ENCODE measurements around the gene MOCS2. TPM values are rescaled to one million over a fixed set of nuclear protein-coding genes. Genes with fewer than 3 reads are reported as not detected.

MOCS2 gene
- total RNA-seq: 10 to 100 TPM; 64.5 to 80.0 TPM

GRCh38 chr5:53109443-53110127 lies at the start of gene MOCS2:
TSS of gene MOCS2 (minus strand) at chr5:53109757. CDS start at chr5:53107174, 2,583 bp downstream.
- TF ChIP-seq CTCF (IDR thresholded peaks at IDR 0.05): peak in 1 of 2 donors; percentile 19
- Histone ChIP-seq H3K27me3 (no peaks in the 10 kb centered on the region), H3K4me3 (peak within 1 kb of the TSS; percentile 67 to 88), H3K36me3 (no peaks in the 10 kb centered on the region), H3K4me1 (peaks cover 0 to 24% of the 10 kb centered on the region in 2 donors), H3K27ac (peak within 1 kb of the TSS; percentile 74 to 90), H3K9me3 (no peaks in the 10 kb centered on the region)
- peak; percentile 85 for DNase-seq (ENCODE audit: low spot score)

- Histone ChIP-seq H3K27ac (no peak overlapping the region), H3K36me3 (no peaks in the 10 kb centered on the region), H3K27me3 (no peaks in the 10 kb centered on the region), H3K9me3 (no peaks in the 10 kb centered on the region), H3K4me3 (no peak overlapping the region), H3K4me1 (no peaks in the 10 kb centered on the region)
- TF ChIP-seq CTCF (IDR thresholded peaks at IDR 0.05): no peak
- no peak for DNase-seq (ENCODE audit: low spot score)
Measured at GRCh38 chr5:53151713-53152458, 42.3 kb upstream of the MOCS2 start.

GRCh38 chr5:53133020-53133419 lies 23.5 kb upstream of the MOCS2 start:
- no peaks in the 10 kb centered on the region for H3K4me1 ChIP-seq
- H3K36me3 ChIP-seq: no peaks in the 10 kb centered on the region
- no peak overlapping the region for H3K27ac ChIP-seq
- H3K4me3 ChIP-seq: no peak overlapping the region
- no peaks in the 10 kb centered on the region for H3K9me3 ChIP-seq
- no peak for DNase-seq (ENCODE audit: low spot score)
- H3K27me3 ChIP-seq: no peaks in the 10 kb centered on the region
- no peak for TF ChIP-seq CTCF (IDR thresholded peaks at IDR 0.05)

GRCh38 chr5:53130266-53130665 lies 20.7 kb upstream of the MOCS2 start:
- no peaks in the 10 kb centered on the region for H3K27me3 ChIP-seq
- DNase-seq (ENCODE audit: low spot score): no peak
- no peaks in the 10 kb centered on the region for H3K9me3 ChIP-seq
- no peak overlapping the region for H3K4me3 ChIP-seq
- H3K4me1 ChIP-seq: no peaks in the 10 kb centered on the region
- no peaks in the 10 kb centered on the region for H3K36me3 ChIP-seq
- no peak overlapping the region for H3K27ac ChIP-seq
- no peak for TF ChIP-seq CTCF (IDR thresholded peaks at IDR 0.05)

GRCh38 chr5:53128481-53128880 lies 18.9 kb upstream of the MOCS2 start:
- H3K9me3 ChIP-seq: no peaks in the 10 kb centered on the region
- no peak for TF ChIP-seq CTCF (IDR thresholded peaks at IDR 0.05)
- no peak overlapping the region for H3K4me3 ChIP-seq
- H3K4me1 ChIP-seq: no peaks in the 10 kb centered on the region
- no peak for DNase-seq (ENCODE audit: low spot score)
- H3K27ac ChIP-seq: no peak overlapping the region
- H3K36me3 ChIP-seq: no peaks in the 10 kb centered on the region
- no peaks in the 10 kb centered on the region for H3K27me3 ChIP-seq

Data from right atrium auricular region (tissue), 2 donors.